GM23338 (cell line): ENCODE measurements around the gene ESYT1. TPM values are rescaled to one million over a fixed set of nuclear protein-coding genes. Genes with fewer than 3 reads are reported as not detected.

Experiments
- ATAC-seq: fragments of 200-7000 bp; cut with Tn5 transposase; 3 replicates; pipeline ENCODE4 v1.9.1; 2020
- DNase-seq: peaks from one replicate; pipeline ENCODE4 v3.0.0-alpha.2; 2015; ENCODE audit warnings: low spot score
- H2AFZ ChIP-seq: fragments of 200-600 bp; sonication (generic); 2 replicates; pipeline ENCODE4 v1.8.0; 2016; ENCODE audit warnings: antibody characterized with exemption, mild to moderate bottlenecking, moderate library complexity
- H3F3A ChIP-seq: fragments of 200-600 bp; sonication (generic); replicated peaks from 2 replicates; pipeline ENCODE4 v1.8.0; 2017; ENCODE audit warnings: antibody characterized with exemption, mixed run types, low read depth
- H3K27ac ChIP-seq: fragments of 200-600 bp; sonication (generic); 2 replicates; pipeline ENCODE4 v1.6.1; 2016; ENCODE audit warnings: low read depth
- H3K27me3 ChIP-seq: fragments of 200-600 bp; sonication (generic); 2 replicates; pipeline ENCODE4 v1.8.0; 2016; ENCODE audit warnings: mild to moderate bottlenecking, mixed run types, moderate library complexity; ENCODE audit not compliant: insufficient read depth
- H3K36me3 ChIP-seq: fragments of 200-600 bp; sonication (generic); 2 replicates; pipeline ENCODE4 v1.8.0; 2016; ENCODE audit warnings: mild to moderate bottlenecking; ENCODE audit not compliant: insufficient read depth
- H3K4me1 ChIP-seq: fragments of 200-600 bp; sonication (generic); 2 replicates; pipeline ENCODE4 v1.8.0; 2016; ENCODE audit warnings: mild to moderate bottlenecking, moderate library complexity; ENCODE audit not compliant: insufficient read depth
- H3K4me2 ChIP-seq: fragments of 200-600 bp; sonication (generic); 2 replicates; pipeline ENCODE4 v1.7.1; 2017; ENCODE audit warnings: mixed run types
- H3K4me3 ChIP-seq: fragments of 200-600 bp; sonication (generic); 2 replicates; pipeline ENCODE4 v1.6.1; 2016; ENCODE audit warnings: mixed run types
- H3K79me2 ChIP-seq: fragments of 200-600 bp; sonication (generic); replicated peaks from 2 replicates; pipeline ENCODE4 v1.8.0; 2017; ENCODE audit warnings: mild to moderate bottlenecking; ENCODE audit not compliant: insufficient read depth
- H3K9me2 ChIP-seq: fragments of 200-600 bp; sonication (generic); 2 replicates; pipeline ENCODE4 v1.8.0; 2017; ENCODE audit not compliant: insufficient read depth
- H4K20me1 ChIP-seq: fragments of 200-600 bp; sonication (generic); replicated peaks from 2 replicates; pipeline ENCODE4 v1.8.0; 2017; ENCODE audit warnings: mild to moderate bottlenecking; ENCODE audit not compliant: insufficient read depth
- H3K27ac Mint-ChIP-seq: 2 replicates; pipeline ENCODE4 v1.8.0; 2020; ENCODE audit warnings: inconsistent platforms, mild to moderate bottlenecking, moderate library complexity, mixed read lengths
- H3K27me3 Mint-ChIP-seq: 3 replicates; pipeline ENCODE4 v1.8.0; 2022; ENCODE audit warnings: low read depth, mild to moderate bottlenecking, moderate library complexity, mixed read lengths, inconsistent platforms; ENCODE audit not compliant: insufficient read depth, poor library complexity
- H3K36me3 Mint-ChIP-seq: 3 replicates; pipeline ENCODE4 v1.8.0; 2021; ENCODE audit warnings: low read depth, mild to moderate bottlenecking, inconsistent platforms, moderate library complexity, mixed read lengths
- H3K4me1 Mint-ChIP-seq: 3 replicates; pipeline ENCODE4 v1.8.0; 2020; ENCODE audit warnings: mild to moderate bottlenecking, inconsistent platforms, mixed read lengths
- H3K4me3 Mint-ChIP-seq: 3 replicates; pipeline ENCODE4 v1.8.0; 2021; ENCODE audit warnings: moderate library complexity, mild to moderate bottlenecking, inconsistent platforms, mixed read lengths
- H3K9me3 Mint-ChIP-seq: 3 replicates; pipeline ENCODE4 v1.8.0; 2020; ENCODE audit warnings: moderate library complexity, mild to moderate bottlenecking, inconsistent platforms, mixed read lengths
- CREB1 ChIP-seq: fragments of 250-450 bp; sonication (Bioruptor Pico); IDR thresholded peaks from 2 replicates; pipeline ENCODE4 v1.5.0; 2020; ENCODE audit warnings: low read depth, mild to moderate bottlenecking, moderate library complexity
- EZH2 ChIP-seq: fragments of 200-600 bp; sonication (generic); IDR thresholded peaks from one replicate; pipeline ENCODE4 v1.8.0; 2017; ENCODE audit warnings: antibody characterized with exemption, mild to moderate bottlenecking, low read depth; ENCODE audit not compliant: unreplicated experiment
- EZH2phosphoT487 ChIP-seq: fragments of 200-600 bp; sonication (generic); IDR thresholded peaks from one replicate; pipeline ENCODE4 v1.8.1; 2018; ENCODE audit warnings: antibody characterized with exemption; ENCODE audit not compliant: unreplicated experiment
- JUNB ChIP-seq: IDR thresholded peaks from one replicate; pipeline ENCODE4 v1.6.1; 2016; ENCODE audit warnings: antibody characterized with exemption; ENCODE audit not compliant: unreplicated experiment
- NANOG ChIP-seq: IDR thresholded peaks from 2 replicates; pipeline ENCODE4 v1.6.1; 2016; ENCODE audit warnings: antibody characterized with exemption, borderline replicate concordance
- POLR2AphosphoS5 ChIP-seq: IDR thresholded peaks from 2 replicates; pipeline ENCODE4 v1.6.1; 2016; ENCODE audit warnings: antibody characterized with exemption, low read depth
- STAT1 ChIP-seq: IDR thresholded peaks from one replicate; pipeline ENCODE4 v1.6.1; 2016; ENCODE audit warnings: antibody characterized with exemption; ENCODE audit not compliant: unreplicated experiment
- ZNF114 ChIP-seq: fragments of 250-450 bp; sonication (Bioruptor Pico); IDR thresholded peaks from 2 replicates; pipeline ENCODE4 v1.5.0; 2020; ENCODE audit warnings: mild to moderate bottlenecking, moderate library complexity
- ZNF331 ChIP-seq: fragments of 250-450 bp; sonication (Bioruptor Pico); IDR thresholded peaks from 2 replicates; pipeline ENCODE4 v1.5.0; 2020; ENCODE audit warnings: low read depth, mild to moderate bottlenecking, moderate library complexity
- polyA plus RNA-seq: library from polyadenylated mRNA; unstranded; fragments of >200 nt; fragmentation: Nextera tagmentation; extraction: Ambion mirVana; gene quantifications from 2 replicates; pipeline ENCODE4 v1.2.1, GENCODE V29; 2016
- total RNA-seq: library from RNA; depleted of rRNA; stranded (reverse); fragments of >200 nt; shearing (Covaris generic); gene quantifications from 2 replicates; pipeline ENCODE4 v1.2.3, GENCODE V29; 2014
- TF ChIP-seq, protein P1 (sequence below): IDR thresholded peaks from 2 replicates; pipeline ENCODE4 v1.6.1; 2016; ENCODE audit warnings: antibody characterized with exemption
- TF ChIP-seq, protein P2 (sequence below): fragments of 250-450 bp; sonication (Bioruptor Pico); IDR thresholded peaks from 2 replicates; pipeline ENCODE4 v1.5.0; 2020; ENCODE audit warnings: mild to moderate bottlenecking, moderate library complexity
- TF ChIP-seq, protein P3 (sequence below), 2 experiments: fragments of 200-600 bp in 1 of 2; sonication (generic) in 1 of 2; conservative IDR thresholded peaks; 2 replicates each; pipeline versions ENCODE4 v1.5.1 to v1.6.1; 2016 to 2017; ENCODE audit warnings: antibody characterized with exemption in 2 of 2, low read depth in 2 of 2, mild to moderate bottlenecking in 2 of 2, moderate library complexity in 1 of 2
- TF ChIP-seq, protein P4 (sequence below): IDR thresholded peaks from one replicate; pipeline ENCODE4 v1.6.1; 2018; ENCODE audit warnings: antibody characterized with exemption; ENCODE audit not compliant: unreplicated experiment

Gene ESYT1
- total and polyA plus RNA-seq, 2 experiments from 2014 or later, result 23.3 to 142 TPM

DNA sequence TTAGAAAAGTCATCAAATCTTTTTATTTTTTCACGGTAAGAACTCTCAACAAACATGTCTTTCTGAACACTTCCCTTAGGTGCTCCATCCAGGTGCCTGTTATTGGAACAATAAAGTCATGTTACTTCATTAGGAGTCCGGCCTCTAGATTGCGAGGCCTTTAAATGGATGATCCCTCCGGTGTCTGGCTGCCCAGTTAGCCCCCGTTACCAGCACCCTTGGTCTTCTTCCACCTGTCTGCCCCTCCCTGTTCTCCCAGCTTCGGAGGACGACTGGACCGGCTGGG, 24.3 kb upstream of the ESYT1 start:
- TF ChIP-seq ZNF114 (CRISPR knock-in tag) (no peak), CREB1 (CRISPR knock-in tag) (no peak), NANOG (no peak), EZH2phosphoT487 (no peak), EZH2 (no peak), STAT1 (no peak), ZNF331 (CRISPR knock-in tag) (no peak), POLR2AphosphoS5 (no peak), JUNB (no peak)
- TF ChIP-seq, protein P1, sequence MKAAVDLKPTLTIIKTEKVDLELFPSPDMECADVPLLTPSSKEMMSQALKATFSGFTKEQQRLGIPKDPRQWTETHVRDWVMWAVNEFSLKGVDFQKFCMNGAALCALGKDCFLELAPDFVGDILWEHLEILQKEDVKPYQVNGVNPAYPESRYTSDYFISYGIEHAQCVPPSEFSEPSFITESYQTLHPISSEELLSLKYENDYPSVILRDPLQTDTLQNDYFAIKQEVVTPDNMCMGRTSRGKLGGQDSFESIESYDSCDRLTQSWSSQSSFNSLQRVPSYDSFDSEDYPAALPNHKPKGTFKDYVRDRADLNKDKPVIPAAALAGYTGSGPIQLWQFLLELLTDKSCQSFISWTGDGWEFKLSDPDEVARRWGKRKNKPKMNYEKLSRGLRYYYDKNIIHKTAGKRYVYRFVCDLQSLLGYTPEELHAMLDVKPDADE, result no peak
- TF ChIP-seq, protein P2, sequence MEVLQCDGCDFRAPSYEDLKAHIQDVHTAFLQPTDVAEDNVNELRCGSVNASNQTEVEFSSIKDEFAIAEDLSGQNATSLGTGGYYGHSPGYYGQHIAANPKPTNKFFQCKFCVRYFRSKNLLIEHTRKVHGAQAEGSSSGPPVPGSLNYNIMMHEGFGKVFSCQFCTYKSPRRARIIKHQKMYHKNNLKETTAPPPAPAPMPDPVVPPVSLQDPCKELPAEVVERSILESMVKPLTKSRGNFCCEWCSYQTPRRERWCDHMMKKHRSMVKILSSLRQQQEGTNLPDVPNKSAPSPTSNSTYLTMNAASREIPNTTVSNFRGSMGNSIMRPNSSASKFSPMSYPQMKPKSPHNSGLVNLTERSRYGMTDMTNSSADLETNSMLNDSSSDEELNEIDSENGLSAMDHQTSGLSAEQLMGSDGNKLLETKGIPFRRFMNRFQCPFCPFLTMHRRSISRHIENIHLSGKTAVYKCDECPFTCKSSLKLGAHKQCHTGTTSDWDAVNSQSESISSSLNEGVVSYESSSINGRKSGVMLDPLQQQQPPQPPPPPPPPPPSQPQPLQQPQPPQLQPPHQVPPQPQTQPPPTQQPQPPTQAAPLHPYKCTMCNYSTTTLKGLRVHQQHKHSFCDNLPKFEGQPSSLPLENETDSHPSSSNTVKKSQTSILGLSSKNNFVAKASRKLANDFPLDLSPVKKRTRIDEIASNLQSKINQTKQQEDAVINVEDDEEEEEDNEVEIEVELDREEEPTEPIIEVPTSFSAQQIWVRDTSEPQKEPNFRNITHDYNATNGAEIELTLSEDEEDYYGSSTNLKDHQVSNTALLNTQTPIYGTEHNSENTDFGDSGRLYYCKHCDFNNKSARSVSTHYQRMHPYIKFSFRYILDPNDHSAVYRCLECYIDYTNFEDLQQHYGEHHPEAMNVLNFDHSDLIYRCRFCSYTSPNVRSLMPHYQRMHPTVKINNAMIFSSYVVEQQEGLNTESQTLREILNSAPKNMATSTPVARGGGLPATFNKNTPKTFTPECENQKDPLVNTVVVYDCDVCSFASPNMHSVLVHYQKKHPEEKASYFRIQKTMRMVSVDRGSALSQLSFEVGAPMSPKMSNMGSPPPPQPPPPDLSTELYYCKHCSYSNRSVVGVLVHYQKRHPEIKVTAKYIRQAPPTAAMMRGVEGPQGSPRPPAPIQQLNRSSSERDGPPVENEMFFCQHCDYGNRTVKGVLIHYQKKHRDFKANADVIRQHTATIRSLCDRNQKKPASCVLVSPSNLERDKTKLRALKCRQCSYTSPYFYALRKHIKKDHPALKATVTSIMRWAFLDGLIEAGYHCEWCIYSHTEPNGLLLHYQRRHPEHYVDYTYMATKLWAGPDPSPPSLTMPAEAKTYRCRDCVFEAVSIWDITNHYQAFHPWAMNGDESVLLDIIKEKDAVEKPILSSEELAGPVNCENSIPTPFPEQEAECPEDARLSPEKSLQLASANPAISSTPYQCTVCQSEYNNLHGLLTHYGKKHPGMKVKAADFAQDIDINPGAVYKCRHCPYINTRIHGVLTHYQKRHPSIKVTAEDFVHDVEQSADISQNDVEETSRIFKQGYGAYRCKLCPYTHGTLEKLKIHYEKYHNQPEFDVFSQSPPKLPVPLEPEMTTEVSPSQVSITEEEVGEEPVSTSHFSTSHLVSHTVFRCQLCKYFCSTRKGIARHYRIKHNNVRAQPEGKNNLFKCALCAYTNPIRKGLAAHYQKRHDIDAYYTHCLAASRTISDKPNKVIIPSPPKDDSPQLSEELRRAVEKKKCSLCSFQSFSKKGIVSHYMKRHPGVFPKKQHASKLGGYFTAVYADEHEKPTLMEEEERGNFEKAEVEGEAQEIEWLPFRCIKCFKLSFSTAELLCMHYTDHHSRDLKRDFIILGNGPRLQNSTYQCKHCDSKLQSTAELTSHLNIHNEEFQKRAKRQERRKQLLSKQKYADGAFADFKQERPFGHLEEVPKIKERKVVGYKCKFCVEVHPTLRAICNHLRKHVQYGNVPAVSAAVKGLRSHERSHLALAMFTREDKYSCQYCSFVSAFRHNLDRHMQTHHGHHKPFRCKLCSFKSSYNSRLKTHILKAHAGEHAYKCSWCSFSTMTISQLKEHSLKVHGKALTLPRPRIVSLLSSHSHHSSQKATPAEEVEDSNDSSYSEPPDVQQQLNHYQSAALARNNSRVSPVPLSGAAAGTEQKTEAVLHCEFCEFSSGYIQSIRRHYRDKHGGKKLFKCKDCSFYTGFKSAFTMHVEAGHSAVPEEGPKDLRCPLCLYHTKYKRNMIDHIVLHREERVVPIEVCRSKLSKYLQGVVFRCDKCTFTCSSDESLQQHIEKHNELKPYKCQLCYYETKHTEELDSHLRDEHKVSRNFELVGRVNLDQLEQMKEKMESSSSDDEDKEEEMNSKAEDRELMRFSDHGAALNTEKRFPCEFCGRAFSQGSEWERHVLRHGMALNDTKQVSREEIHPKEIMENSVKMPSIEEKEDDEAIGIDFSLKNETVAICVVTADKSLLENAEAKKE (CRISPR knock-in tag), result no peak
- TF ChIP-seq, protein P3, sequence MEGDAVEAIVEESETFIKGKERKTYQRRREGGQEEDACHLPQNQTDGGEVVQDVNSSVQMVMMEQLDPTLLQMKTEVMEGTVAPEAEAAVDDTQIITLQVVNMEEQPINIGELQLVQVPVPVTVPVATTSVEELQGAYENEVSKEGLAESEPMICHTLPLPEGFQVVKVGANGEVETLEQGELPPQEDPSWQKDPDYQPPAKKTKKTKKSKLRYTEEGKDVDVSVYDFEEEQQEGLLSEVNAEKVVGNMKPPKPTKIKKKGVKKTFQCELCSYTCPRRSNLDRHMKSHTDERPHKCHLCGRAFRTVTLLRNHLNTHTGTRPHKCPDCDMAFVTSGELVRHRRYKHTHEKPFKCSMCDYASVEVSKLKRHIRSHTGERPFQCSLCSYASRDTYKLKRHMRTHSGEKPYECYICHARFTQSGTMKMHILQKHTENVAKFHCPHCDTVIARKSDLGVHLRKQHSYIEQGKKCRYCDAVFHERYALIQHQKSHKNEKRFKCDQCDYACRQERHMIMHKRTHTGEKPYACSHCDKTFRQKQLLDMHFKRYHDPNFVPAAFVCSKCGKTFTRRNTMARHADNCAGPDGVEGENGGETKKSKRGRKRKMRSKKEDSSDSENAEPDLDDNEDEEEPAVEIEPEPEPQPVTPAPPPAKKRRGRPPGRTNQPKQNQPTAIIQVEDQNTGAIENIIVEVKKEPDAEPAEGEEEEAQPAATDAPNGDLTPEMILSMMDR (conservative IDR thresholded peaks at IDR 0.05; ENCODE audit: low read depth in 2 of 2), result no peak
- TF ChIP-seq, protein P4, sequence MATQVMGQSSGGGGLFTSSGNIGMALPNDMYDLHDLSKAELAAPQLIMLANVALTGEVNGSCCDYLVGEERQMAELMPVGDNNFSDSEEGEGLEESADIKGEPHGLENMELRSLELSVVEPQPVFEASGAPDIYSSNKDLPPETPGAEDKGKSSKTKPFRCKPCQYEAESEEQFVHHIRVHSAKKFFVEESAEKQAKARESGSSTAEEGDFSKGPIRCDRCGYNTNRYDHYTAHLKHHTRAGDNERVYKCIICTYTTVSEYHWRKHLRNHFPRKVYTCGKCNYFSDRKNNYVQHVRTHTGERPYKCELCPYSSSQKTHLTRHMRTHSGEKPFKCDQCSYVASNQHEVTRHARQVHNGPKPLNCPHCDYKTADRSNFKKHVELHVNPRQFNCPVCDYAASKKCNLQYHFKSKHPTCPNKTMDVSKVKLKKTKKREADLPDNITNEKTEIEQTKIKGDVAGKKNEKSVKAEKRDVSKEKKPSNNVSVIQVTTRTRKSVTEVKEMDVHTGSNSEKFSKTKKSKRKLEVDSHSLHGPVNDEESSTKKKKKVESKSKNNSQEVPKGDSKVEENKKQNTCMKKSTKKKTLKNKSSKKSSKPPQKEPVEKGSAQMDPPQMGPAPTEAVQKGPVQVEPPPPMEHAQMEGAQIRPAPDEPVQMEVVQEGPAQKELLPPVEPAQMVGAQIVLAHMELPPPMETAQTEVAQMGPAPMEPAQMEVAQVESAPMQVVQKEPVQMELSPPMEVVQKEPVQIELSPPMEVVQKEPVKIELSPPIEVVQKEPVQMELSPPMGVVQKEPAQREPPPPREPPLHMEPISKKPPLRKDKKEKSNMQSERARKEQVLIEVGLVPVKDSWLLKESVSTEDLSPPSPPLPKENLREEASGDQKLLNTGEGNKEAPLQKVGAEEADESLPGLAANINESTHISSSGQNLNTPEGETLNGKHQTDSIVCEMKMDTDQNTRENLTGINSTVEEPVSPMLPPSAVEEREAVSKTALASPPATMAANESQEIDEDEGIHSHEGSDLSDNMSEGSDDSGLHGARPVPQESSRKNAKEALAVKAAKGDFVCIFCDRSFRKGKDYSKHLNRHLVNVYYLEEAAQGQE, result no peak
- H3K27ac Mint-ChIP-seq, result peak overlapping the region; percentile 97
- peaks cover 13% of the 10 kb centered on the region for H3K27me3 Mint-ChIP-seq
- H3K36me3 Mint-ChIP-seq, result peaks cover 77% of the 10 kb centered on the region
- Histone ChIP-seq H3K9me2 (no peaks in the 10 kb centered on the region), H3K27me3 (no peaks in the 10 kb centered on the region), H3K4me3 (peak overlapping the region; percentile 99), H4K20me1 (peaks cover 17% of the 10 kb centered on the region), H3K4me2 (peak overlapping the region; percentile 85), H3K4me1 (peaks cover 22% of the 10 kb centered on the region), H2AFZ (no peak overlapping the region), H3K27ac (peak overlapping the region; percentile 88), H3F3A (peaks cover 48% of the 10 kb centered on the region), H3K36me3 (peaks cover 42% of the 10 kb centered on the region), H3K79me2 (peaks cover 36% of the 10 kb centered on the region)
- H3K4me3 Mint-ChIP-seq, result peak overlapping the region; percentile 96
- ATAC-seq (no peak), DNase-seq (no peak)
- peaks cover 21% of the 10 kb centered on the region for H3K4me1 Mint-ChIP-seq
- no peaks in the 10 kb centered on the region for H3K9me3 Mint-ChIP-seq
